CD1c-positive myeloid dendritic cell (primary cell): ENCODE measurements around the gene TAF10.

ENCODE experiments used
- DNase-seq: peaks from one replicate; pipeline ENCODE4 v3.0.0-alpha.2; 2016; ENCODE audit errors: extremely low spot score

TAF10 gene

GRCh38 chr11:6640985-6641701 is 29.1 kb upstream of the TAF10 start:
- DNase-seq = no peak

- no peak for DNase-seq
These were observed 28.3 kb upstream of the TAF10 start for GRCh38 chr11:6640036-6640984.

GRCh38 chr11:6638429-6638828 is 26.4 kb upstream of the TAF10 start:
- DNase-seq = no peak

DNA sequence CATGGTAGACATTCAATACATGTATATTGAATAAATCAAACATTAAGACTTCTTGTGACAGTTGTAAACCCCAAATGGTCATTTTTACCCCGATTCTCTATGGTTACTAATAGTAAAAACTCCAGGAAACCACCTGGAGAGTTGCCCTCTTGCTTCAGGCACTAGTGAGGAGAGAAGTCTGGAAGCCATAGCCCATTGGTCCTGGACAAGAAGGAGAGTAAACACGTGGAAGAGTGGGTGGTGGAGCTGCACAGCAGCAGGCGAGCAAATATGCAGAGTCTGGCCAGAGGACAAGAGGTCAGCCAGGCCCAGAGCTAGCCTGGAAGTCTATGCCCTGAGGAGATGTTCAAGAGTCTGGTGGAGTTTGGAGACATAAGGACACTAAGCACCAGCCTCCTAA is 25.9 kb upstream of the TAF10 start:
- DNase-seq = no peak

- DNase-seq = no peak
These were observed 24.5 kb upstream of the TAF10 start for GRCh38 chr11:6636480-6636879.

DNA sequence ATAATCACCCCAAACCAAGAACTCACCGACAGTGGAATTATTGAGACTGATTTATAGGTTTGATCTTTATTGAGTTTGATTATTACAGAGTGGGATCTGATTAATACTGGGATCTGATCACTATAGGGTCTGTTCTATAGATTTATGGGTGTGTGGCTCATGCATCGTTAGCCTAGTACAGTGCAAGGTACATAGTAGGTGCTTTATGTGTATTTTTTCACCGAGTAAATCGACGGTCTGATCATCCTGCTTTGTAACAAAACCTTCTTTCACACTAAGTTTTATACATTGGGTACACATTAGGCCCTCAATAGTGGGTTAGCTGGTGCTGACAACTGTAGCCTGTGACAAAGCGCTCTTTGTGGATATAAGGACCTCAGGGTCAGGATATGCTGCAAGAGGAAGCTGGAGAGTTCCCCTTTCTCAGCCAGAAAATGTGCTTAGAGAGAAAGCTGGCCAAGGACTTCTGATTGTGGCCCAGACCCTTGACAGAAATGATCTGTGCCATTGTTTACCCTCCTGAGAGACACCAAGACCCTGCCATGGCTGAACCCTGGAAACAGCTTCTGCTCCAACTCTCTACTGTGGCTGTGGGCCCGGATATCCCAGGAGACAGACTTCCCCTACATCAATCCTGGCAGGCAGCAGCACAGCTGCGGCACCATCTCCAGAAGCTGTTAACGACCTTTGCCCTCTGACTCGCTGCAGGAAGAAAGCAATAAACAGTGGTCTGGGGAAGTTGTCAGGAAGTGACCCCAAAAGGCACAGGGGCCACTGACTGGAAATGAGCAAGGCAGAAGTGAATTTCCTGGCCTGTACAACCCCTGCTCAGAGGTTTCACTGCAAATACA is 23.3 kb upstream of the TAF10 start:
- DNase-seq = peak; percentile 73

DNA sequence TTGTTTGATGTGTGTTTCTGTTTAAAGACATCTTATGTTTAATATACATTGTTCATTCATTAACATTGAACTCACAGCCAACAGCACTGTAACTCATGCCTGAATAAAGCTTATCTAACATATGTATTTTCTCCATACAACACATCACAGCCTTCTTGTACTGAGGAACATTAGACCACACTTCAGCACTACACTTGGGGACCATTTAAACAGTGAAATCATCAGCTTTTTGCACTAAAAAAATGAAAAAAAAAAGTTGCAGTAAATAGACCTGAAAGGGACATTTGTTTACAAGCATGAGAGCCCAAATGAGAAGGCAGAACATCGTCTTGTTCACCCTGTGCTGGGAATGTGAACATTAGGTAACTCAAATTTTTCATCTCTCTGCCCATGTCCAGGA is 22.5 kb upstream of the TAF10 start:
- DNase-seq = no peak

DNA sequence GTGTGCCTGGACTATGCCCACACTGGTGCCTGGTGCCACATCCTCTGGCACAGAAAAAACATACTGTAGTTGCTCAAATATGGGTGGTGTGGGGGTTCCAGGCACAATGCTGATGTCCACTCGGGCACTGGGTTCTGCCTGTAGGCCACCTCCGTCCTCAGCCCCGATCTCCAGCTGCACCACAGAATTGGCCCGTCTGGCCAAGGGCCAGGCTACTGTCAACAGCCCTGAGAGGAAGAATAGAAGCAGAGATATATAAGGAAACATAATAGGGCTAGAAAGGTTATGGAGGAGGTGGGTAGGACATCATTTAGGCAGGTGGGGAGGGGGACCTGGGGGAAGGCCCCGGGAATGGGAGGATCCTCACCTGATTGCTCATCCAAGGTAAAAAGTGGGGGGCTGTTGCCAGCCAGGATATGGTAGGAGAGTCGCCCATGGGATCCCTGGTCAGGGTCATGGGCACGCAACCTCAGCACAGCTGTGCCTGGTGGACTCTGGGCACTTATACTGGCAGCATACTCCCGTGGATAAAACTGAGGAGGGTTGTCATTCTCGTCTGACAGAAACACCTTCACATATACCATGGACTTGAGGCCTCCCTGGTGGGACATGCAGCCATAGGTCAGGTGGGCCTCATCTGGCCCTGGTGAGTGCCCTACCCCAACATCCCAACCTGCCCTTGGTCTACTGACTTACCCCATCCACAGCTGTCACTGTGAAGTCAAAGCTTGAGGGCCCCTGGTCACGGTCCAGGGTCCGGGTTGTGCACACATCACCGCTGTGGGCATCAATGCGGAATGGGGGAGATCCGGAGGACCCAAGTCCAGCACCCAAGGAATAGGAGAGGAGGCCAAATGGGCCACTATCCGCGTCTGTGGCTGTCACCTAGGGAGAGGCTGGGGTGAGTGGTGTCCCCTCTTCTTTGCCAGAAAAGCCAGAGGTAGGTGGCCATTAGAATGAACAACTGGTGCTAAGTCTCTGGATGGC is 21.7 kb upstream of the TAF10 start:
- DNase-seq = no peak

GRCh38 chr11:6632116-6633073 is 20.4 kb upstream of the TAF10 start:
- DNase-seq = no peak

DNA sequence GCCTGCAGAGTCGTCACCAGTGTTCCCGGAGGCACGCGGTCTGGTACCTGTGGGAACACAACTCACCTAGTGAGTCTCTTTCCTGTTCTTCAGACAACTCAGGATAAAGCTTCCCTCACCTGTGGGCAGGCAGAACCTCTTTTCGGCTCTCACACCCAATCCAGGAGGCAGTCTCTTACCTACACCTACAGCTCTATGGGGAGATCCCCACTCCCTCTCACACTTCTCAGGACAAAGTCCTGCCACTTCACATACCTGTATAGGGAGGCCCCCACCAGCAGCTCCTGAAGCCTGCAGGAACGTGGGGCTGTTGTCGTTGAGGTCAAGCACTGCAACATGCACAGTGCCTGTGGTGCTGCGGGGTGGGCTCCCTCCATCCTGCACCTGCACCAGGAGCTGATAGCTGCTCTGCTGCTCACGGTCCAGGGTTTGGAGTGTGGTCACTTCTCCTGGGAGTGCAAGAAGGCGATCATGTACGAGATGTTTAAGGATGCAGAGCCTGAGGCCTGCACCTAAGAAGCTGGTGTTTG is 19.4 kb upstream of the TAF10 start:
- DNase-seq = no peak

- DNase-seq = no peak
These were observed 18.7 kb upstream of the TAF10 start for GRCh38 chr11:6630632-6631291.

GRCh38 chr11:6629892-6630631 is 18.0 kb upstream of the TAF10 start:
- no peak for DNase-seq

DNA sequence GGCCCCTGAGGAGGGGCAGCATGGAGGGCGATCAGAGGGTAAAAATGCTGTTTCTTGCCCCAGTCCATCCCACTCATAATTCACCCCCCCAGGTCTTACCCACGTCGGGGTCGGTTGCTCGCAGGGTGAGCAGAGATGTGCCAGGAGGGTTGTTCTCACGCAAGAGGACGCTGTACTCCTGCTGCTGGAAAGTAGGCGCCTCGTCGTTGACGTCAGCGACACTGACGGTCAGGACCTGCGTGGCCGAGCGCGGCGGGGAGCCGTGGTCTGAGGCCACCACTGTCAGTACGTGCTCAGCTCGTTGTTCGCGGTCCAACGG is 17.5 kb upstream of the TAF10 start:
- DNase-seq = no peak

GRCh38 chr11:6628526-6628925 is 16.5 kb upstream of the TAF10 start:
- DNase-seq = no peak

GRCh38 chr11:6627762-6628241 is 15.8 kb upstream of the TAF10 start:
- no peak for DNase-seq

- no peak for DNase-seq
These were observed 15.2 kb upstream of the TAF10 start for GRCh38 chr11:6626971-6627761.

DNA sequence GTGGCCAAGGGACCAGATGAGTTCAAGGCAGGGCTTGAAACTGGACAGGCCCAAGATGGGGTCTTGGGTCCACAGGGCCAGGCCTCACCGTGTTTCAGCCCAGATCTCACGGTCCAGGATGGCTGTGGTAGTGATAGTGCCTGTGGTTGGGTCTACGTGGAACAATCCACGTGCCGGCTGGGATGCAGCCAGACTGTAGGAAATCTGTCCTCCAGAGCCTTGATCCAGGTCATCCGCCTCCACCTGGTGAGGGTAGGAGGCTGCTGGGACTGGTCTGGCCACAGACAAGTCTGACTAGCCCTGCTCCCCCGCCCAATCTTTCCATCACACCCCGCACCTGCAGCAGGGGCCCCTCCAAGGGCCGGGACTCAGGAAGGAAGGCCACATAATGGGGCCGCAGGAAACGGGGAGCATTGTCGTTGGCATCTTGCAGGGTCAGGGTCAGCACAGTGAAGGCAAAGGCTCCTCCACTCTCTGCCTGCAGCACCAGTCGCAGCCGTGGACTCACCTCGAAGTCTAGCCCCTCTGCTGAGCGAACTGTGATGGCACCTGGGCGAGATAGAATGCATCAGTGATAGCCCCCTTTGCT is 13.9 kb upstream of the TAF10 start:
- no peak for DNase-seq
